ENCODE results near the gene TVP23C. TPM values are rescaled to one million over a fixed set of nuclear protein-coding genes. Genes with fewer than 3 reads are reported as not detected.

Gene TVP23C
- total RNA-seq, 1 experiment from 2014 or later = 7.4 TPM

DNA sequence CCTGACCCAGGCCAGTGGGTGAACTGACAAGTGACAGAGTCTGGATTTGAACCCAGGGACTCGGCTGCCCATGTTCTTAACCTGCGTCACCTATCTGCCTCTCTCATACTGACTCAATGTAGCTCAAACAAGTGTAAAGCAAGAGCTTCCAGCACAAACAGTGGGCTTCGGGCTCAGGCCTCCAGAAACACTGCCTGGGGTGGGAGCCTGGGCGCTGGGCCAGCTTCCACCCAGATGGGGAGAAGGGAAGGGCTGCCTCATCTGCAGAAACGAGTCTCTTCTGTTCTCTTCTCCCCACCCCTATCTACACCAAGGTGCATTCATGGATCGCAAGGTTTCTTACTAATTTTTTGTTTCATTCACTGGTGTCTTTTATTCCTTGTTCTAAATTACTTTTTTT, 97.2 kb downstream of the TVP23C start:
- H3K27me3 ChIP-seq (replicated peaks; ENCODE audit: insufficient read depth, low read depth, low read length, poor library complexity) = no peaks in the 10 kb centered on the region
- CTCF ChIA-PET = no interaction called here
- H3K4me1 ChIP-seq (ENCODE audit: insufficient read depth, low read length, poor library complexity, severe bottlenecking) = no peaks in the 10 kb centered on the region
- H3K4me3 ChIP-seq (ENCODE audit: low read depth, low read length, poor library complexity, severe bottlenecking) = no peak overlapping the region
- intact Hi-C loops (cut with micrococcal nuclease; ENCODE audit: unreplicated experiment) = no loop called here
- POLR2A ChIA-PET (ENCODE audit: low non-redundant PET) = no interaction called here
- H3K27ac ChIP-seq (ENCODE audit: low read depth, low read length, poor library complexity, severe bottlenecking) = no peak overlapping the region
- TF ChIP-seq, protein P1, sequence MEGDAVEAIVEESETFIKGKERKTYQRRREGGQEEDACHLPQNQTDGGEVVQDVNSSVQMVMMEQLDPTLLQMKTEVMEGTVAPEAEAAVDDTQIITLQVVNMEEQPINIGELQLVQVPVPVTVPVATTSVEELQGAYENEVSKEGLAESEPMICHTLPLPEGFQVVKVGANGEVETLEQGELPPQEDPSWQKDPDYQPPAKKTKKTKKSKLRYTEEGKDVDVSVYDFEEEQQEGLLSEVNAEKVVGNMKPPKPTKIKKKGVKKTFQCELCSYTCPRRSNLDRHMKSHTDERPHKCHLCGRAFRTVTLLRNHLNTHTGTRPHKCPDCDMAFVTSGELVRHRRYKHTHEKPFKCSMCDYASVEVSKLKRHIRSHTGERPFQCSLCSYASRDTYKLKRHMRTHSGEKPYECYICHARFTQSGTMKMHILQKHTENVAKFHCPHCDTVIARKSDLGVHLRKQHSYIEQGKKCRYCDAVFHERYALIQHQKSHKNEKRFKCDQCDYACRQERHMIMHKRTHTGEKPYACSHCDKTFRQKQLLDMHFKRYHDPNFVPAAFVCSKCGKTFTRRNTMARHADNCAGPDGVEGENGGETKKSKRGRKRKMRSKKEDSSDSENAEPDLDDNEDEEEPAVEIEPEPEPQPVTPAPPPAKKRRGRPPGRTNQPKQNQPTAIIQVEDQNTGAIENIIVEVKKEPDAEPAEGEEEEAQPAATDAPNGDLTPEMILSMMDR (conservative IDR thresholded peaks at IDR 0.05; ENCODE audit: low read depth, low read length) = no peak
- no peak for TF ChIP-seq EZH2 (IDR thresholded peaks at IDR 0.05; ENCODE audit: borderline replicate concordance, low read depth, low read length, poor library complexity, severe bottlenecking)
- no peak for DNase-seq (ENCODE audit: low spot score)
- BruUV-seq (replicated peaks) = no TSS peak
- no peaks in the 10 kb centered on the region for H3K36me3 ChIP-seq (ENCODE audit: insufficient read depth, low read length, poor library complexity, severe bottlenecking)
- no peaks in the 10 kb centered on the region for H3K9me3 ChIP-seq (ENCODE audit: low read depth, low read length, poor library complexity, severe bottlenecking)

DNA sequence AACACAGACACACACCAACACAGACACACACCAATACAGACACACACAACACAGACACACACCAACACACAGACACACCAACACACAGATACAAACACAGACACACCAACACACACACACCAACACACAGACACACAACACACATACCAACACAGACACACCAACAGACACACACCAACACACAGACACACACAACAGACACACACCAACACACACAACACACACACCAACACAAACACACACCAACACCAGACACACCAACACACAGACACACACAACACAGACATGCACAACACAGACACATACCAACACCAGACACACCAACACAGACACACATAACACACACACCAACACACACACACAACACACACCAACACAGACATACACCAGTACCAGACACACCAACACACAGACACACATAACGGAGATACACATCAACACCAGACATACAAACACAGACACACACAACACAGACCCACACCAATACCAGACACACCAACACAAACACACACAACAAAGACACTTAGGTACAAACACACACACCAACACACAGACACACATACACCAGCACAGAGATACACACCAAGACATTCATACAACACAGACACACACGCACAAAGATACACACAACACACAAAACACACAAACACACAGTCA, 98.1 kb downstream of the TVP23C start:
- POLR2A ChIA-PET (ENCODE audit: low non-redundant PET) = no interaction called here
- intact Hi-C loops (cut with micrococcal nuclease; ENCODE audit: unreplicated experiment) = no loop called here
- no peak for DNase-seq (ENCODE audit: low spot score)
- CTCF ChIA-PET = no interaction called here
- Histone ChIP-seq H3K4me3 (ENCODE audit: low read depth, low read length, poor library complexity, severe bottlenecking) (no peak overlapping the region), H3K4me1 (ENCODE audit: insufficient read depth, low read length, poor library complexity, severe bottlenecking) (no peaks in the 10 kb centered on the region), H3K27me3 (replicated peaks; ENCODE audit: insufficient read depth, low read depth, low read length, poor library complexity) (no peaks in the 10 kb centered on the region), H3K27ac (ENCODE audit: low read depth, low read length, poor library complexity, severe bottlenecking) (no peak overlapping the region), H3K36me3 (ENCODE audit: insufficient read depth, low read length, poor library complexity, severe bottlenecking) (no peaks in the 10 kb centered on the region), H3K9me3 (ENCODE audit: low read depth, low read length, poor library complexity, severe bottlenecking) (no peaks in the 10 kb centered on the region)
- TF ChIP-seq, protein P1 (conservative IDR thresholded peaks at IDR 0.05; ENCODE audit: low read depth, low read length) = no peak
- TF ChIP-seq EZH2 (IDR thresholded peaks at IDR 0.05; ENCODE audit: borderline replicate concordance, low read depth, low read length, poor library complexity, severe bottlenecking) = no peak
- BruUV-seq (replicated peaks) = no TSS peak

DNA sequence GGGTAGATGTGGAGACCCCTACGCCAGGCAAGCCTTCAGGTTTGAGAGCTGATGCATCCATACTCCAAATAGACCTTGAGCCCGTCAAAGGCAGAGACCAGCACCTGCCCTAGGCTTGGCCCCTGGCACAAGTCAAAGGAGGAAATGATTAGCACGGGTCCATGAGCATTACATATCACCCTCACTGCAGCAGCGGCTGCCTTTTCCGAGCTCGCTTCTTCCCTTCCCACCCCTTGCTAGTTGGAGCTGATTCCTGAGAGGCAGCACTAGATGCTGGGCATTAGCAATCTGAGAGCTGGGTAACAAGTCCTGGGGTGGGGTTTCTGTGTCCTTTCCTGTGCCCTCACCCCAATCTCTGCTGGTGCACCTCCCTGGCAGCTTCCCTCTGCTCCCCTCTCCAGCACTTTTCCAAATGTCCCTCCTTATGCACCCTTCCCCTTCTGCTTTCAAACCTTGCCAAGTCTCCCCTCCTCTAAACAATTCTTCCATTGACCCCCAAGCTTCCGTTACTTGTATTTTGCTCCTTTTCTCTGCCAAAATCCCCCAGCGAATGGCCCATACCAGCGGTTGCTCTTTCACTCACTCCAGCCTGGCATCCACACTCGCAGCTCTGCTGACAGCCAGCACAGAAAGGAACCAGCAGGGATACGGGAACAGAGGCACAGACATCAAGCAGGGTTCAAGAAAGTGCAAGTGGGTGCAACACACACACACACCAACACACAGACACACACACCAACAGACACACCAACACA, 98.9 kb downstream of the TVP23C start:
- no peak for TF ChIP-seq EZH2 (IDR thresholded peaks at IDR 0.05; ENCODE audit: borderline replicate concordance, low read depth, low read length, poor library complexity, severe bottlenecking)
- TF ChIP-seq, protein P1 (conservative IDR thresholded peaks at IDR 0.05; ENCODE audit: low read depth, low read length) = no peak
- intact Hi-C loops (cut with micrococcal nuclease; ENCODE audit: unreplicated experiment) = no loop called here
- Histone ChIP-seq H3K9me3 (ENCODE audit: low read depth, low read length, poor library complexity, severe bottlenecking) (no peaks in the 10 kb centered on the region), H3K36me3 (ENCODE audit: insufficient read depth, low read length, poor library complexity, severe bottlenecking) (no peaks in the 10 kb centered on the region), H3K4me3 (ENCODE audit: low read depth, low read length, poor library complexity, severe bottlenecking) (no peak overlapping the region), H3K27me3 (replicated peaks; ENCODE audit: insufficient read depth, low read depth, low read length, poor library complexity) (no peaks in the 10 kb centered on the region), H3K4me1 (ENCODE audit: insufficient read depth, low read length, poor library complexity, severe bottlenecking) (no peaks in the 10 kb centered on the region), H3K27ac (ENCODE audit: low read depth, low read length, poor library complexity, severe bottlenecking) (no peak overlapping the region)
- CTCF ChIA-PET = no interaction called here
- DNase-seq (ENCODE audit: low spot score) = no peak
- POLR2A ChIA-PET (ENCODE audit: low non-redundant PET) = no interaction called here
- no TSS peak for BruUV-seq (replicated peaks)
